Tibial artery (tissue), 4 donors: ENCODE measurements around the gene SETDB2.
A peak's percentile ranks its signal among the peaks of the same experiment; 100 is the strongest.

Source experiments
- DNase-seq, 2 donors: peaks; one replicate each; pipeline ENCODE4 v3.0.0-alpha.2; 2019
- H3K27ac ChIP-seq, 2 donors: fragments of 200-600 bp; sonication (generic) in 1 of 2; 1 replicate in 1 of 2; 2 replicates in 1 of 2; pipeline ENCODE4 v1.5.1; 2018 to 2019; ENCODE audit warnings: mild to moderate bottlenecking in 1 of 2
- H3K27me3 ChIP-seq, 2 donors: fragments of 200-600 bp; sonication (generic) in 1 of 2; one replicate each; pipeline versions ENCODE4 v1.5.1 to v1.6.0; 2016 to 2019
- H3K36me3 ChIP-seq, 3 donors: fragments of 200-600 bp; sonication (generic) in 2 of 3; one replicate each; pipeline ENCODE4 v1.5.1; 2016 to 2019; ENCODE audit warnings: mild to moderate bottlenecking in 2 of 3
- H3K4me1 ChIP-seq, 4 donors: fragments of 200-600 bp; sonication (generic) in 2 of 4; 1 replicate in 3 of 4; 2 replicates in 1 of 4; pipeline ENCODE4 v1.5.1; 2016 to 2019
- H3K4me3 ChIP-seq, 2 donors: fragments of 200-600 bp; sonication (generic) in 1 of 2; 1 replicate in 1 of 2; 2 replicates in 1 of 2; pipeline ENCODE4 v1.5.1; 2018 to 2019; ENCODE audit warnings: mild to moderate bottlenecking in 2 of 2
- H3K9me3 ChIP-seq, 3 donors: fragments of 200-600 bp; sonication (generic) in 1 of 3; one replicate each; pipeline ENCODE4 v1.5.1; 2016 to 2019
- intact Hi-C: fragments of 100-400 bp; cut with DNase I; formaldehyde crosslinking; loops from one replicate; pipeline ENCODE4 v1.15.0; 2023; ENCODE audit warnings: low total_unique reads
- TF ChIP-seq, protein P1 (sequence below), 2 experiments: fragments of 200-600 bp in 1 of 2; fragments of 450-650 bp in 1 of 2; IDR thresholded peaks; one replicate each; pipeline ENCODE4 v1.5.1; 2017 to 2019; ENCODE audit warnings: antibody characterized with exemption in 2 of 2, mild to moderate bottlenecking in 1 of 2, moderate library complexity in 1 of 2

The SETDB2 gene

GRCh38 chr13:49441312-49441711 lies 2.8 kb upstream of the SETDB2 start:
- no peaks in the 10 kb centered on the region for H3K27me3 ChIP-seq
- TF ChIP-seq, protein P1, sequence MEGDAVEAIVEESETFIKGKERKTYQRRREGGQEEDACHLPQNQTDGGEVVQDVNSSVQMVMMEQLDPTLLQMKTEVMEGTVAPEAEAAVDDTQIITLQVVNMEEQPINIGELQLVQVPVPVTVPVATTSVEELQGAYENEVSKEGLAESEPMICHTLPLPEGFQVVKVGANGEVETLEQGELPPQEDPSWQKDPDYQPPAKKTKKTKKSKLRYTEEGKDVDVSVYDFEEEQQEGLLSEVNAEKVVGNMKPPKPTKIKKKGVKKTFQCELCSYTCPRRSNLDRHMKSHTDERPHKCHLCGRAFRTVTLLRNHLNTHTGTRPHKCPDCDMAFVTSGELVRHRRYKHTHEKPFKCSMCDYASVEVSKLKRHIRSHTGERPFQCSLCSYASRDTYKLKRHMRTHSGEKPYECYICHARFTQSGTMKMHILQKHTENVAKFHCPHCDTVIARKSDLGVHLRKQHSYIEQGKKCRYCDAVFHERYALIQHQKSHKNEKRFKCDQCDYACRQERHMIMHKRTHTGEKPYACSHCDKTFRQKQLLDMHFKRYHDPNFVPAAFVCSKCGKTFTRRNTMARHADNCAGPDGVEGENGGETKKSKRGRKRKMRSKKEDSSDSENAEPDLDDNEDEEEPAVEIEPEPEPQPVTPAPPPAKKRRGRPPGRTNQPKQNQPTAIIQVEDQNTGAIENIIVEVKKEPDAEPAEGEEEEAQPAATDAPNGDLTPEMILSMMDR (IDR thresholded peaks at IDR 0.05) = no peak
- no peak overlapping the region for H3K4me3 ChIP-seq
- H3K27ac ChIP-seq = no peak overlapping the region
- no peaks in the 10 kb centered on the region for H3K9me3 ChIP-seq
- H3K36me3 ChIP-seq = no peaks in the 10 kb centered on the region
- no peak for DNase-seq
- intact Hi-C loops = loop anchor here (10.0 kb wide), 1 partner anchor 143 kb away; the partner anchor contains the start of gene RCBTB1
- peaks cover 0 to 26% (median 6%) of the 10 kb centered on the region in 4 donors for H3K4me1 ChIP-seq

DNA sequence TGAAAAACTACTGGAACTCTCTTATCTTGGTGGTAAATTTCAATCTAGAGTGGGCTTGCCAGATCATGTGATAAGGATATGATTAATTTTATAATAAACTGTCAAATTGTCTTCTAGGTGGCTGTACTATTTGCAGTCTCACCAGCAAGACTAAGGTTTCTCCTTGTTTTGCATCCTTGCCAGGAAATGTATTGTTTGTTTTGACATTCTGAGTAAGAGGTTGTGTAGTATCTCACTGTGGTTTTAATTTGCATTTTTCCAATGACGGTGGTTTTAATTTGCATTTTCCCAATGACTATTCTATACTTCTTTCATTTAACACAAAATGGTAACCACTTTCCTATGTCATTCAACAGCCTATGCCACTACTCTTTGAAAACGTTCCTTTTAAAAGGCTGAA lies 2.2 kb upstream of the SETDB2 start:
- Histone ChIP-seq H3K27me3 (no peaks in the 10 kb centered on the region), H3K4me3 (no peak overlapping the region), H3K9me3 (no peaks in the 10 kb centered on the region), H3K4me1 (peaks cover 0 to 26% (median 8%) of the 10 kb centered on the region in 4 donors), H3K36me3 (no peaks in the 10 kb centered on the region), H3K27ac (no peak overlapping the region)
- DNase-seq = no peak
- TF ChIP-seq, protein P1 (IDR thresholded peaks at IDR 0.05) = no peak
- intact Hi-C loops = loop anchor here (10.0 kb wide), 1 partner anchor 143 kb away; the partner anchor contains the start of gene RCBTB1

- peak overlapping the region; percentile 94 to 95 for H3K27ac ChIP-seq
- no peaks in the 10 kb centered on the region for H3K9me3 ChIP-seq
- H3K27me3 ChIP-seq = no peaks in the 10 kb centered on the region
- TF ChIP-seq, protein P1 (IDR thresholded peaks at IDR 0.05) = no peak
- no peaks in the 10 kb centered on the region for H3K36me3 ChIP-seq
- intact Hi-C loops = loop anchor here (10.0 kb wide), 1 partner anchor 141 kb away; the partner anchor contains the start of gene RCBTB1
- DNase-seq = no peak
- H3K4me3 ChIP-seq = peak overlapping the region; percentile 83 to 84
- peaks cover 0 to 41% (median 10%) of the 10 kb centered on the region in 4 donors for H3K4me1 ChIP-seq
These were observed 744 bp upstream of the SETDB2 start for GRCh38 chr13:49443357-49443703.

- TF ChIP-seq, protein P1 (IDR thresholded peaks at IDR 0.05) = no peak
- peak in 1 of 2 donors; percentile 38 for DNase-seq
- H3K36me3 ChIP-seq = no peaks in the 10 kb centered on the region
- intact Hi-C loops = loop anchor here (10.0 kb wide), 1 partner anchor 140 kb away; the partner anchor contains the start of gene RCBTB1
- peak overlapping the region; percentile 94 to 95 for H3K27ac ChIP-seq
- H3K4me1 ChIP-seq = peaks cover 0 to 45% (median 10%) of the 10 kb centered on the region in 4 donors
- no peaks in the 10 kb centered on the region for H3K27me3 ChIP-seq
- peak overlapping the region; percentile 83 to 84 for H3K4me3 ChIP-seq
- H3K9me3 ChIP-seq = no peaks in the 10 kb centered on the region
These were observed 686 bp downstream of the SETDB2 start for GRCh38 chr13:49444524-49445395.

DNA sequence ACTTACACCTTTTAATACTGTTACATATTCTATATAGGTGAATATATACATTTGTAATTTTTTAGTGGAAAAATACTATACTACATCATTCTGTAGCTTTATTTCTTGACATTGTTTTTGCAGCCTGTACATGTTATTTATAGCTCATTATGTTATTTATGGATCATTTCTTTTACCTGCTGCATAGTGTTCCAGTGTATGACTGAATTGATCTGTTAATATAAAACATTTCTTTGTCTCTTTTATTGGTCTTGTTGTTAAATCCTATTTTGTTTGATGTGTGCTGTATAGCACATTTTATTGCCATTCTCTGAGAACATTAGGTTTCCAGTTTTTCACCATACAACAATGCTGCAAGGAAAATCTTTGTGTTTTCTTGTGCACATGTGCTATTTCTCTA lies 2.4 kb downstream of the SETDB2 start:
- Histone ChIP-seq H3K36me3 (no peaks in the 10 kb centered on the region), H3K27me3 (no peaks in the 10 kb centered on the region), H3K4me3 (no peak overlapping the region), H3K27ac (no peak overlapping the region), H3K9me3 (no peaks in the 10 kb centered on the region), H3K4me1 (peaks cover 0 to 52% (median 10%) of the 10 kb centered on the region in 4 donors)
- intact Hi-C loops = loop anchor here (10.0 kb wide), 1 partner anchor 138 kb away; the partner anchor contains the start of gene RCBTB1
- TF ChIP-seq, protein P1 (IDR thresholded peaks at IDR 0.05) = no peak
- DNase-seq = no peak
